ENCODE data around the gene UBTF. TPM values are rescaled to one million over a fixed set of nuclear protein-coding genes. Genes with fewer than 3 reads are reported as not detected.

UBTF gene
- total and polyA plus RNA-seq, 9 of the 15 experiments (the other 6 are each of a cell fraction or from before 2014, with no cell fraction given): 1.2 to 113 (median 83.6) TPM

DNA sequence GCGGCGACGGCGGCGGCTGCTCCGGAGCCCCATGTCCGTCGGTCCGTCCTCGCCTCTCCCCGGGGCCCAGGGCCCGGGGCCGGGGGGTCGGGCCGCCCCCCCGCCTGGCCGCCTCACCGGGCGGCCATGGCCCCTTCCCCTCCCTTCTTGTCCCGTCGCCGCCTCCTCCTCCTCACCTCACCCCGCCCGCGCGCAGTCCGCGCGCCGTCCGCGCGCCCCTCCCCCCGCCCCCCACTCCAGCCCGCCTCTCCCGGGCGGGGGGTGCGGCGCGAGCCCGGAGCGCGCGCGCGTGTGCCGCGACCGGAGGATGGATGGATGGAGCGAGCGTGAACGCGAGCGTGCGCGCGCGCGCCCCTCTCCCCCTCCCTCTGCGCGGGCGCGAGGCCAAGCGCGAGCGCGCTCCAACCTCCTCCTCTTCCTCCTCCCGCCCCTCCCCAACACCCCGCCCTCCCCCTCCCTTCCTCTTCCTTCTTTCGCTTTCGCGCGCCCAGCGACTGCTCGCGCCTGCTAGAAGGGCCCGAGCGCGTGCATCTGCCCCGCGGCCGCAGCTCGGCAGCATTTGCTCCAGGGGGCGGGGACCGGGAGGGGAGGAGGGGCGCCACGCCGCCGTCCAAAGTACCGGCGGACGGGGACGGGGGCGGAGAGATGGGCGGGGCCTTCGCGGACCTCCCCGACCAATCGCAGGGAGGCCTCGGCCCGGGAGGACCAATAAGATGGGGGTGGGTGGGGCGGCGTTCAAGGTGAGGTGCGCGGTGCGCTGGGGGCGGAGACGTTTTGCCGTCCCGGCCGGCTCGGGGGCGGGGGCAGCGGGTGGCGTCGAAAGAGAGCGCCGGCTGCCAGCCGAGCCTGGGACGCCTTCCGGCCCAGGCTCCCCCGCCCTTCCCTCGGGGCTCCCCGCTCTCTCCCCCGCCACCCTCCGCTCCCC, 19.7 kb downstream of the UBTF start, which contains the start of gene ATXN7L3 (continued):
- no peak for TF ChIP-seq ELF4 (CRISPR knock-in tag; IDR thresholded peaks at IDR 0.05)
- no peak for TF ChIP-seq STAT5B (CRISPR knock-in tag; IDR thresholded peaks at IDR 0.05)
- TF ChIP-seq, protein P1, sequence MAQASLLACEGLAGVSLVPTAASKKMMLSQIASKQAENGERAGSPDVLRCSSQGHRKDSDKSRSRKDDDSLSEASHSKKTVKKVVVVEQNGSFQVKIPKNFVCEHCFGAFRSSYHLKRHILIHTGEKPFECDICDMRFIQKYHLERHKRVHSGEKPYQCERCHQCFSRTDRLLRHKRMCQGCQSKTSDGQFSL (CRISPR knock-in tag; IDR thresholded peaks at IDR 0.05): no peak
- TF ChIP-seq, protein P1 (tag; IDR thresholded peaks at IDR 0.05): peak in 1 of 2 experiments; percentile 92; a peak in 2 of 4 replicates
- TF ChIP-seq HMGN3 (IDR thresholded peaks at IDR 0.05; ENCODE audit: borderline replicate concordance, extremely low read depth, insufficient read length, low read depth, low read length): no peak
- peak; percentile 66; the same call in 1 of the 2 replicates for TF ChIP-seq CXXC5 (CRISPR knock-in tag; IDR thresholded peaks at IDR 0.05)
- TF ChIP-seq ELF1 (tag; IDR thresholded peaks at IDR 0.05): peak; percentile 36
- TF ChIP-seq TBP (optimal IDR thresholded peaks at IDR 0.05; ENCODE audit: low read depth, low read length): peak; percentile 7
- TF ChIP-seq KAT7 (CRISPR knock-in tag; IDR thresholded peaks at IDR 0.05; ENCODE audit: borderline replicate concordance): 0 out of 2 replicates have a peak, but pooled peaks have one; percentile 23
- TF ChIP-seq ZNF764 (CRISPR knock-in tag; IDR thresholded peaks at IDR 0.05; ENCODE audit: low read depth): no peak
- TF ChIP-seq ZNF282 (CRISPR knock-in tag; IDR thresholded peaks at IDR 0.05): no peak
- TF ChIP-seq HDAC1 (IDR thresholded peaks at IDR 0.05): 0 out of 4 replicates have a peak, but pooled peaks of 1 of the 2 experiments have one; percentile 7
- no peak for TF ChIP-seq SIRT6 (IDR thresholded peaks at IDR 0.05; ENCODE audit: low read depth, low read length)
- TF ChIP-seq TAL1 (IDR thresholded peaks at IDR 0.05): no peak
- TF ChIP-seq, protein P2, sequence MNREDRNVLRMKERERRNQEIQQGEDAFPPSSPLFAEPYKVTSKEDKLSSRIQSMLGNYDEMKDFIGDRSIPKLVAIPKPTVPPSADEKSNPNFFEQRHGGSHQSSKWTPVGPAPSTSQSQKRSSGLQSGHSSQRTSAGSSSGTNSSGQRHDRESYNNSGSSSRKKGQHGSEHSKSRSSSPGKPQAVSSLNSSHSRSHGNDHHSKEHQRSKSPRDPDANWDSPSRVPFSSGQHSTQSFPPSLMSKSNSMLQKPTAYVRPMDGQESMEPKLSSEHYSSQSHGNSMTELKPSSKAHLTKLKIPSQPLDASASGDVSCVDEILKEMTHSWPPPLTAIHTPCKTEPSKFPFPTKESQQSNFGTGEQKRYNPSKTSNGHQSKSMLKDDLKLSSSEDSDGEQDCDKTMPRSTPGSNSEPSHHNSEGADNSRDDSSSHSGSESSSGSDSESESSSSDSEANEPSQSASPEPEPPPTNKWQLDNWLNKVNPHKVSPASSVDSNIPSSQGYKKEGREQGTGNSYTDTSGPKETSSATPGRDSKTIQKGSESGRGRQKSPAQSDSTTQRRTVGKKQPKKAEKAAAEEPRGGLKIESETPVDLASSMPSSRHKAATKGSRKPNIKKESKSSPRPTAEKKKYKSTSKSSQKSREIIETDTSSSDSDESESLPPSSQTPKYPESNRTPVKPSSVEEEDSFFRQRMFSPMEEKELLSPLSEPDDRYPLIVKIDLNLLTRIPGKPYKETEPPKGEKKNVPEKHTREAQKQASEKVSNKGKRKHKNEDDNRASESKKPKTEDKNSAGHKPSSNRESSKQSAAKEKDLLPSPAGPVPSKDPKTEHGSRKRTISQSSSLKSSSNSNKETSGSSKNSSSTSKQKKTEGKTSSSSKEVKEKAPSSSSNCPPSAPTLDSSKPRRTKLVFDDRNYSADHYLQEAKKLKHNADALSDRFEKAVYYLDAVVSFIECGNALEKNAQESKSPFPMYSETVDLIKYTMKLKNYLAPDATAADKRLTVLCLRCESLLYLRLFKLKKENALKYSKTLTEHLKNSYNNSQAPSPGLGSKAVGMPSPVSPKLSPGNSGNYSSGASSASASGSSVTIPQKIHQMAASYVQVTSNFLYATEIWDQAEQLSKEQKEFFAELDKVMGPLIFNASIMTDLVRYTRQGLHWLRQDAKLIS (CRISPR knock-in tag; IDR thresholded peaks at IDR 0.05): no peak
- TF ChIP-seq, protein P3, sequence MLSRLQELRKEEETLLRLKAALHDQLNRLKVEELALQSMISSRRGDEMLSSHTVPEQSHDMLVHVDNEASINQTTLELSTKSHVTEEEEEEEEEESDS (CRISPR knock-in tag; IDR thresholded peaks at IDR 0.05): no peak
- TF ChIP-seq MTA1 (IDR thresholded peaks at IDR 0.05; ENCODE audit: borderline replicate concordance): peak; percentile 91
- TF ChIP-seq ZNF224 (CRISPR knock-in tag; IDR thresholded peaks at IDR 0.05): no peak
- TF ChIP-seq SPI1 (IDR thresholded peaks at IDR 0.05; ENCODE audit: borderline replicate concordance, low read depth, low read length): 0 out of 2 replicates have a peak, but pooled peaks have one; percentile 37
- TF ChIP-seq TRIM28 (IDR thresholded peaks at IDR 0.05): no peak
- peak; percentile 73 to 76 for TF ChIP-seq NRF1 (conservative IDR thresholded peaks at IDR 0.05 in 1 of 2, IDR thresholded peaks at IDR 0.05 in 1 of 2)
- TF ChIP-seq, protein P4, sequence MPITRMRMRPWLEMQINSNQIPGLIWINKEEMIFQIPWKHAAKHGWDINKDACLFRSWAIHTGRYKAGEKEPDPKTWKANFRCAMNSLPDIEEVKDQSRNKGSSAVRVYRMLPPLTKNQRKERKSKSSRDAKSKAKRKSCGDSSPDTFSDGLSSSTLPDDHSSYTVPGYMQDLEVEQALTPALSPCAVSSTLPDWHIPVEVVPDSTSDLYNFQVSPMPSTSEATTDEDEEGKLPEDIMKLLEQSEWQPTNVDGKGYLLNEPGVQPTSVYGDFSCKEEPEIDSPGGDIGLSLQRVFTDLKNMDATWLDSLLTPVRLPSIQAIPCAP (CRISPR knock-in tag; IDR thresholded peaks at IDR 0.05; ENCODE audit: borderline replicate concordance): no peak
- TF ChIP-seq POLR2G (IDR thresholded peaks at IDR 0.05; ENCODE audit: low read depth, low read length): peak; percentile 77

Data from K562 (cell line).